Measurements from ENCODE around the gene GPSM1. TPM values are rescaled to one million over a fixed set of nuclear protein-coding genes. Genes with fewer than 3 reads are reported as not detected.

Gene GPSM1
- total and polyA plus RNA-seq, 9 of the 15 experiments (the other 6 are each of a cell fraction or from before 2014, with no cell fraction given) = 0.04 to 14.2 (median 3.1) TPM

- TF ChIP-seq FOXP4 (CRISPR knock-in tag; IDR thresholded peaks at IDR 0.05; ENCODE audit: borderline replicate concordance) (no peak), ZFX (CRISPR knock-in tag; IDR thresholded peaks at IDR 0.05) (peak; percentile 87), THRAP3 (IDR thresholded peaks at IDR 0.05; ENCODE audit: borderline replicate concordance) (no peak), ZNF282 (CRISPR knock-in tag; IDR thresholded peaks at IDR 0.05) (peak; percentile 85), THRA (IDR thresholded peaks at IDR 0.05) (no peak), E4F1 (CRISPR knock-in tag; IDR thresholded peaks at IDR 0.05; ENCODE audit: borderline replicate concordance) (peak; percentile 74; the same call in 1 of the 2 replicates), KDM5B (IDR thresholded peaks at IDR 0.05; ENCODE audit: insufficient replicate concordance, low read depth, low read length) (peak; percentile 80), ZFP30 (CRISPR knock-in tag; IDR thresholded peaks at IDR 0.05; ENCODE audit: borderline replicate concordance) (no peak), E2F5 (CRISPR knock-in tag; IDR thresholded peaks at IDR 0.05) (peak; percentile 77; the same call in 1 of the 2 replicates), ZNF551 (CRISPR knock-in tag; IDR thresholded peaks at IDR 0.05) (no peak), HDAC3 (IDR thresholded peaks at IDR 0.05; ENCODE audit: borderline replicate concordance, partially characterized antibody) (no peak), ZNF668 (CRISPR knock-in tag; IDR thresholded peaks at IDR 0.05) (no peak), EP400 (IDR thresholded peaks at IDR 0.05) (peak; percentile 86), HSF4 (CRISPR knock-in tag; IDR thresholded peaks at IDR 0.05; ENCODE audit: borderline replicate concordance) (no peak), IRF9 (tag; IDR thresholded peaks at IDR 0.05) (no peak), EGR1 (conservative IDR thresholded peaks at IDR 0.05) (peak; percentile 66), SREBF2 (CRISPR knock-in tag; IDR thresholded peaks at IDR 0.05) (no peak), ATF7 (IDR thresholded peaks at IDR 0.05) (peak; percentile 59), ERF (CRISPR knock-in tag; IDR thresholded peaks at IDR 0.05) (peak; percentile 95), LEF1 (IDR thresholded peaks at IDR 0.05) (no peak), YBX1 (IDR thresholded peaks at IDR 0.05) (no peak)
Observed at GRCh38 chr9:136363106-136363948, 36.0 kb downstream of the GPSM1 start, which contains the start of gene DNLZ (continued).

Measured in K562 (cell line).